Activated CD8-positive, alpha-beta memory T cell treated with anti-CD3 and anti-CD28 coated beads, Interleukin-2, amount 50 U/mL, for 24 hours (primary cell): ENCODE measurements around the gene SPANXN3.
"Not testable (repeated sequence)": the region's sequence is repeated elsewhere in the genome, so short reads cannot be mapped to it uniquely, and the experiment has no call there.

Experiments
- DNase-seq: peaks from one replicate; pipeline ENCODE4 v3.0.0-alpha.2; 2020; ENCODE audit errors: extremely low read depth

The SPANXN3 gene

GRCh38 chrX:143517375-143517774, at the start of gene SPANXN3:
TSS of gene SPANXN3 (minus strand) at chrX:143517475. CDS start at chrX:143517391, 84 bp downstream.
- DNase-seq = not testable (repeated sequence)

- DNase-seq = no peak
Measured at GRCh38 chrX:143536176-143536575, 18.9 kb upstream of the SPANXN3 start.

GRCh38 chrX:143502196-143502595, 15.1 kb downstream of the SPANXN3 start:
- DNase-seq = not testable (repeated sequence)

GRCh38 chrX:143500751-143501150, 16.5 kb downstream of the SPANXN3 start:
- DNase-seq = no peak

- no peak for DNase-seq
Measured at GRCh38 chrX:143486105-143486504, 31.2 kb downstream of the SPANXN3 start.

GRCh38 chrX:143476751-143477150, 40.5 kb downstream of the SPANXN3 start:
- no peak for DNase-seq

GRCh38 chrX:143472347-143472938, 44.8 kb downstream of the SPANXN3 start:
- no peak for DNase-seq

- no peak for DNase-seq
Measured at GRCh38 chrX:143466130-143466529, 51.1 kb downstream of the SPANXN3 start.

- no peak for DNase-seq
Measured at GRCh38 chrX:143462696-143463095, 54.6 kb downstream of the SPANXN3 start.

- DNase-seq = no peak
Measured at GRCh38 chrX:143461606-143462005, 55.7 kb downstream of the SPANXN3 start.
